GM23338 (cell line): ENCODE results near the gene CHRM1. TPM values are rescaled to one million over a fixed set of nuclear protein-coding genes. Genes with fewer than 3 reads are reported as not detected.

Experiments used
- ATAC-seq: fragments of 200-7000 bp; cut with Tn5 transposase; 3 replicates; pipeline ENCODE4 v1.9.1; 2020
- DNase-seq: peaks from one replicate; pipeline ENCODE4 v3.0.0-alpha.2; 2015; ENCODE audit warnings: low spot score
- H2AFZ ChIP-seq: fragments of 200-600 bp; sonication (generic); 2 replicates; pipeline ENCODE4 v1.8.0; 2016; ENCODE audit warnings: antibody characterized with exemption, mild to moderate bottlenecking, moderate library complexity
- H3F3A ChIP-seq: fragments of 200-600 bp; sonication (generic); replicated peaks from 2 replicates; pipeline ENCODE4 v1.8.0; 2017; ENCODE audit warnings: antibody characterized with exemption, mixed run types, low read depth
- H3K27ac ChIP-seq: fragments of 200-600 bp; sonication (generic); 2 replicates; pipeline ENCODE4 v1.6.1; 2016; ENCODE audit warnings: low read depth
- H3K27me3 ChIP-seq: fragments of 200-600 bp; sonication (generic); 2 replicates; pipeline ENCODE4 v1.8.0; 2016; ENCODE audit warnings: mild to moderate bottlenecking, mixed run types, moderate library complexity; ENCODE audit not compliant: insufficient read depth
- H3K36me3 ChIP-seq: fragments of 200-600 bp; sonication (generic); 2 replicates; pipeline ENCODE4 v1.8.0; 2016; ENCODE audit warnings: mild to moderate bottlenecking; ENCODE audit not compliant: insufficient read depth
- H3K4me1 ChIP-seq: fragments of 200-600 bp; sonication (generic); 2 replicates; pipeline ENCODE4 v1.8.0; 2016; ENCODE audit warnings: mild to moderate bottlenecking, moderate library complexity; ENCODE audit not compliant: insufficient read depth
- H3K4me2 ChIP-seq: fragments of 200-600 bp; sonication (generic); 2 replicates; pipeline ENCODE4 v1.7.1; 2017; ENCODE audit warnings: mixed run types
- H3K4me3 ChIP-seq: fragments of 200-600 bp; sonication (generic); 2 replicates; pipeline ENCODE4 v1.6.1; 2016; ENCODE audit warnings: mixed run types
- H3K79me2 ChIP-seq: fragments of 200-600 bp; sonication (generic); replicated peaks from 2 replicates; pipeline ENCODE4 v1.8.0; 2017; ENCODE audit warnings: mild to moderate bottlenecking; ENCODE audit not compliant: insufficient read depth
- H3K9me2 ChIP-seq: fragments of 200-600 bp; sonication (generic); 2 replicates; pipeline ENCODE4 v1.8.0; 2017; ENCODE audit not compliant: insufficient read depth
- H4K20me1 ChIP-seq: fragments of 200-600 bp; sonication (generic); replicated peaks from 2 replicates; pipeline ENCODE4 v1.8.0; 2017; ENCODE audit warnings: mild to moderate bottlenecking; ENCODE audit not compliant: insufficient read depth
- H3K27ac Mint-ChIP-seq: 2 replicates; pipeline ENCODE4 v1.8.0; 2020; ENCODE audit warnings: inconsistent platforms, mild to moderate bottlenecking, moderate library complexity, mixed read lengths
- H3K27me3 Mint-ChIP-seq: 3 replicates; pipeline ENCODE4 v1.8.0; 2022; ENCODE audit warnings: low read depth, mild to moderate bottlenecking, moderate library complexity, mixed read lengths, inconsistent platforms; ENCODE audit not compliant: insufficient read depth, poor library complexity
- H3K36me3 Mint-ChIP-seq: 3 replicates; pipeline ENCODE4 v1.8.0; 2021; ENCODE audit warnings: low read depth, mild to moderate bottlenecking, inconsistent platforms, moderate library complexity, mixed read lengths
- H3K4me1 Mint-ChIP-seq: 3 replicates; pipeline ENCODE4 v1.8.0; 2020; ENCODE audit warnings: mild to moderate bottlenecking, inconsistent platforms, mixed read lengths
- H3K4me3 Mint-ChIP-seq: 3 replicates; pipeline ENCODE4 v1.8.0; 2021; ENCODE audit warnings: moderate library complexity, mild to moderate bottlenecking, inconsistent platforms, mixed read lengths
- H3K9me3 Mint-ChIP-seq: 3 replicates; pipeline ENCODE4 v1.8.0; 2020; ENCODE audit warnings: moderate library complexity, mild to moderate bottlenecking, inconsistent platforms, mixed read lengths
- CREB1 ChIP-seq: fragments of 250-450 bp; sonication (Bioruptor Pico); IDR thresholded peaks from 2 replicates; pipeline ENCODE4 v1.5.0; 2020; ENCODE audit warnings: low read depth, mild to moderate bottlenecking, moderate library complexity
- EZH2 ChIP-seq: fragments of 200-600 bp; sonication (generic); IDR thresholded peaks from one replicate; pipeline ENCODE4 v1.8.0; 2017; ENCODE audit warnings: antibody characterized with exemption, mild to moderate bottlenecking, low read depth; ENCODE audit not compliant: unreplicated experiment
- JUNB ChIP-seq: IDR thresholded peaks from one replicate; pipeline ENCODE4 v1.6.1; 2016; ENCODE audit warnings: antibody characterized with exemption; ENCODE audit not compliant: unreplicated experiment
- NANOG ChIP-seq: IDR thresholded peaks from 2 replicates; pipeline ENCODE4 v1.6.1; 2016; ENCODE audit warnings: antibody characterized with exemption, borderline replicate concordance
- ZNF114 ChIP-seq: fragments of 250-450 bp; sonication (Bioruptor Pico); IDR thresholded peaks from 2 replicates; pipeline ENCODE4 v1.5.0; 2020; ENCODE audit warnings: mild to moderate bottlenecking, moderate library complexity
- ZNF331 ChIP-seq: fragments of 250-450 bp; sonication (Bioruptor Pico); IDR thresholded peaks from 2 replicates; pipeline ENCODE4 v1.5.0; 2020; ENCODE audit warnings: low read depth, mild to moderate bottlenecking, moderate library complexity
- polyA plus RNA-seq: library from polyadenylated mRNA; unstranded; fragments of >200 nt; fragmentation: Nextera tagmentation; extraction: Ambion mirVana; gene quantifications from 2 replicates; pipeline ENCODE4 v1.2.1, GENCODE V29; 2016
- total RNA-seq: library from RNA; depleted of rRNA; stranded (reverse); fragments of >200 nt; shearing (Covaris generic); gene quantifications from 2 replicates; pipeline ENCODE4 v1.2.3, GENCODE V29; 2014
- TF ChIP-seq, protein P1 (sequence below): fragments of 250-450 bp; sonication (Bioruptor Pico); IDR thresholded peaks from 2 replicates; pipeline ENCODE4 v1.5.0; 2020; ENCODE audit warnings: mild to moderate bottlenecking, moderate library complexity

The CHRM1 gene
- total and polyA plus RNA-seq, 2 experiments from 2014 or later: 0.14 to 0.44 TPM

DNA sequence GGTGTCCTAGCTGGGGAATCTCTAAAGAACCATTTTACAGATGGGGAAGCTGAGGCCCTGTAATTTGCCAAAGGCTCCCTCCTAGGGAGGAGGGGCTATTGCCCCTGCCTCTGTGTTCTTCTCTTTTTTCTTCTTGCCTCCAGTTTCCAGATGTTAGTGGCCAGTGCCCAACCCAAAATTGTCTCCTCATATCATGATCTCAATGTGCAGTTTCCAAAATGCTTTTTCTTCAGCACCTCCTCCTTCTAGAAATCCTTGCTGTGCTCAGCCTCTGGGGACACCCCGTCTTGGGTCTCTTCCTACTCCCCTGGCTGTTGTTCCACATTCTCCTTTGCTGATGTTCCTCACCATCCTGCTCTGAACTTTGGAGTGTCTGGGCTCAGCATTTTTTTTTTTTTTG is 9.5 kb upstream of the CHRM1 start:
- no peak for DNase-seq
- H3K27me3 Mint-ChIP-seq: peaks cover 47% of the 10 kb centered on the region
- H3K36me3 Mint-ChIP-seq: no peaks in the 10 kb centered on the region
- H3K4me3 Mint-ChIP-seq: no peak overlapping the region
- H3K9me3 Mint-ChIP-seq: no peaks in the 10 kb centered on the region
- H3F3A ChIP-seq: peaks cover 8% of the 10 kb centered on the region
- no peak overlapping the region for H3K4me3 ChIP-seq
- no peak overlapping the region for H2AFZ ChIP-seq
- no peaks in the 10 kb centered on the region for H3K79me2 ChIP-seq
- H4K20me1 ChIP-seq: no peaks in the 10 kb centered on the region
- no peak overlapping the region for H3K27ac Mint-ChIP-seq
- TF ChIP-seq ZNF331 (CRISPR knock-in tag): no peak
- TF ChIP-seq JUNB: no peak
- no peak for TF ChIP-seq ZNF114
- no peak for TF ChIP-seq EZH2
- TF ChIP-seq NANOG: no peak
- H3K4me1 Mint-ChIP-seq: peaks cover 35% of the 10 kb centered on the region
- no peak overlapping the region for H3K4me2 ChIP-seq
- peaks cover 27% of the 10 kb centered on the region for H3K4me1 ChIP-seq
- H3K9me2 ChIP-seq: no peaks in the 10 kb centered on the region
- no peak overlapping the region for H3K27ac ChIP-seq
- H3K27me3 ChIP-seq: peaks cover 50% of the 10 kb centered on the region
- no peaks in the 10 kb centered on the region for H3K36me3 ChIP-seq
- ATAC-seq: no peak

DNA sequence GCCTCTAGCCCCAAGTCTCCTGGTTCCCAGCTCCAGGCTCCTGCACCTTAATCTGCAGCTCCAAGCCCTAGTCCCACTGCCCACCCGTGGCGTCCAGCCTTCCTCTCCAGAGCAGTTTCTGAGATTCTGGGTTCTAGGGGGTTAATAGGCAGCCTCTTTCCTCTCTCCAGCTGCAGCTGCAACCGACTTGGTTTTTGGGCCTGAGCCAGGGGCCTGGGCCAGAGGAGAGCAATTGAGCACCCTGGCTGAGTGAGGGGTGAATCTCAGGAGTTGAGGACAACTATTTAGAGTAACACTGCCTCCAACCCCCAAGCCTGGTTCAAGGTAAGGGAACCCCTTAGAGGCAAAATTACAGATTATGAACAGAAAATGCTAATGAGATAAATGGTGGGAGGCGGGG is 9.0 kb upstream of the CHRM1 start:
- Mint-ChIP-seq H3K36me3 (no peaks in the 10 kb centered on the region), H3K9me3 (no peaks in the 10 kb centered on the region), H3K4me3 (no peak overlapping the region; the same call in 2 of the 3 replicates), H3K27me3 (peaks cover 52% of the 10 kb centered on the region), H3K4me1 (peaks cover 40% of the 10 kb centered on the region), H3K27ac (no peak overlapping the region)
- TF ChIP-seq ZNF331 (CRISPR knock-in tag) (no peak), EZH2 (peak; percentile 3), CREB1 (CRISPR knock-in tag) (no peak), JUNB (no peak)
- TF ChIP-seq, protein P1, sequence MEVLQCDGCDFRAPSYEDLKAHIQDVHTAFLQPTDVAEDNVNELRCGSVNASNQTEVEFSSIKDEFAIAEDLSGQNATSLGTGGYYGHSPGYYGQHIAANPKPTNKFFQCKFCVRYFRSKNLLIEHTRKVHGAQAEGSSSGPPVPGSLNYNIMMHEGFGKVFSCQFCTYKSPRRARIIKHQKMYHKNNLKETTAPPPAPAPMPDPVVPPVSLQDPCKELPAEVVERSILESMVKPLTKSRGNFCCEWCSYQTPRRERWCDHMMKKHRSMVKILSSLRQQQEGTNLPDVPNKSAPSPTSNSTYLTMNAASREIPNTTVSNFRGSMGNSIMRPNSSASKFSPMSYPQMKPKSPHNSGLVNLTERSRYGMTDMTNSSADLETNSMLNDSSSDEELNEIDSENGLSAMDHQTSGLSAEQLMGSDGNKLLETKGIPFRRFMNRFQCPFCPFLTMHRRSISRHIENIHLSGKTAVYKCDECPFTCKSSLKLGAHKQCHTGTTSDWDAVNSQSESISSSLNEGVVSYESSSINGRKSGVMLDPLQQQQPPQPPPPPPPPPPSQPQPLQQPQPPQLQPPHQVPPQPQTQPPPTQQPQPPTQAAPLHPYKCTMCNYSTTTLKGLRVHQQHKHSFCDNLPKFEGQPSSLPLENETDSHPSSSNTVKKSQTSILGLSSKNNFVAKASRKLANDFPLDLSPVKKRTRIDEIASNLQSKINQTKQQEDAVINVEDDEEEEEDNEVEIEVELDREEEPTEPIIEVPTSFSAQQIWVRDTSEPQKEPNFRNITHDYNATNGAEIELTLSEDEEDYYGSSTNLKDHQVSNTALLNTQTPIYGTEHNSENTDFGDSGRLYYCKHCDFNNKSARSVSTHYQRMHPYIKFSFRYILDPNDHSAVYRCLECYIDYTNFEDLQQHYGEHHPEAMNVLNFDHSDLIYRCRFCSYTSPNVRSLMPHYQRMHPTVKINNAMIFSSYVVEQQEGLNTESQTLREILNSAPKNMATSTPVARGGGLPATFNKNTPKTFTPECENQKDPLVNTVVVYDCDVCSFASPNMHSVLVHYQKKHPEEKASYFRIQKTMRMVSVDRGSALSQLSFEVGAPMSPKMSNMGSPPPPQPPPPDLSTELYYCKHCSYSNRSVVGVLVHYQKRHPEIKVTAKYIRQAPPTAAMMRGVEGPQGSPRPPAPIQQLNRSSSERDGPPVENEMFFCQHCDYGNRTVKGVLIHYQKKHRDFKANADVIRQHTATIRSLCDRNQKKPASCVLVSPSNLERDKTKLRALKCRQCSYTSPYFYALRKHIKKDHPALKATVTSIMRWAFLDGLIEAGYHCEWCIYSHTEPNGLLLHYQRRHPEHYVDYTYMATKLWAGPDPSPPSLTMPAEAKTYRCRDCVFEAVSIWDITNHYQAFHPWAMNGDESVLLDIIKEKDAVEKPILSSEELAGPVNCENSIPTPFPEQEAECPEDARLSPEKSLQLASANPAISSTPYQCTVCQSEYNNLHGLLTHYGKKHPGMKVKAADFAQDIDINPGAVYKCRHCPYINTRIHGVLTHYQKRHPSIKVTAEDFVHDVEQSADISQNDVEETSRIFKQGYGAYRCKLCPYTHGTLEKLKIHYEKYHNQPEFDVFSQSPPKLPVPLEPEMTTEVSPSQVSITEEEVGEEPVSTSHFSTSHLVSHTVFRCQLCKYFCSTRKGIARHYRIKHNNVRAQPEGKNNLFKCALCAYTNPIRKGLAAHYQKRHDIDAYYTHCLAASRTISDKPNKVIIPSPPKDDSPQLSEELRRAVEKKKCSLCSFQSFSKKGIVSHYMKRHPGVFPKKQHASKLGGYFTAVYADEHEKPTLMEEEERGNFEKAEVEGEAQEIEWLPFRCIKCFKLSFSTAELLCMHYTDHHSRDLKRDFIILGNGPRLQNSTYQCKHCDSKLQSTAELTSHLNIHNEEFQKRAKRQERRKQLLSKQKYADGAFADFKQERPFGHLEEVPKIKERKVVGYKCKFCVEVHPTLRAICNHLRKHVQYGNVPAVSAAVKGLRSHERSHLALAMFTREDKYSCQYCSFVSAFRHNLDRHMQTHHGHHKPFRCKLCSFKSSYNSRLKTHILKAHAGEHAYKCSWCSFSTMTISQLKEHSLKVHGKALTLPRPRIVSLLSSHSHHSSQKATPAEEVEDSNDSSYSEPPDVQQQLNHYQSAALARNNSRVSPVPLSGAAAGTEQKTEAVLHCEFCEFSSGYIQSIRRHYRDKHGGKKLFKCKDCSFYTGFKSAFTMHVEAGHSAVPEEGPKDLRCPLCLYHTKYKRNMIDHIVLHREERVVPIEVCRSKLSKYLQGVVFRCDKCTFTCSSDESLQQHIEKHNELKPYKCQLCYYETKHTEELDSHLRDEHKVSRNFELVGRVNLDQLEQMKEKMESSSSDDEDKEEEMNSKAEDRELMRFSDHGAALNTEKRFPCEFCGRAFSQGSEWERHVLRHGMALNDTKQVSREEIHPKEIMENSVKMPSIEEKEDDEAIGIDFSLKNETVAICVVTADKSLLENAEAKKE: no peak
- Histone ChIP-seq H3K9me2 (no peaks in the 10 kb centered on the region), H3F3A (peaks cover 13% of the 10 kb centered on the region), H3K79me2 (no peaks in the 10 kb centered on the region), H3K4me1 (peaks cover 28% of the 10 kb centered on the region), H3K4me2 (no peak overlapping the region), H3K4me3 (no peak overlapping the region), H3K27me3 (peaks cover 55% of the 10 kb centered on the region), H3K27ac (no peak overlapping the region), H4K20me1 (no peaks in the 10 kb centered on the region), H3K36me3 (no peaks in the 10 kb centered on the region), H2AFZ (no peak overlapping the region; the same call in 1 of the 2 replicates)
- no peak for DNase-seq
- no peak for ATAC-seq
